Measurements from ENCODE around the gene CHAF1B. TPM values are rescaled to one million over a fixed set of nuclear protein-coding genes. Genes with fewer than 3 reads are reported as not detected.
"Not testable (repeated sequence)": the region's sequence is repeated elsewhere in the genome, so short reads cannot be mapped to it uniquely, and the experiment has no call there.

The CHAF1B gene
- total RNA-seq, 1 experiment from 2014 or later = 16.6 TPM

GRCh38 chr21:36375994-36376393 is 9.2 kb upstream of the CHAF1B start:
- Histone ChIP-seq H3K36me3 (peaks cover 68% of the 10 kb centered on the region), H3K4me1 (replicated peaks) (no peaks in the 10 kb centered on the region)

GRCh38 chr21:36377391-36377842 is 7.8 kb upstream of the CHAF1B start:
- H3K36me3 ChIP-seq = peaks cover 55% of the 10 kb centered on the region
- H3K9me3 ChIP-seq (replicated peaks) = no peaks in the 10 kb centered on the region
- H3K4me3 ChIP-seq = no peak overlapping the region
- H3K27ac ChIP-seq = no peak overlapping the region
- no peaks in the 10 kb centered on the region for H3K4me1 ChIP-seq (replicated peaks)
- DNase-seq (ENCODE audit: low read depth in 1 of 2, low spot score in 2 of 2) = no peak
- no peaks in the 10 kb centered on the region for H3K27me3 ChIP-seq (replicated peaks)

More at GRCh38 chr21:36375994-36376393, 9.2 kb upstream of the CHAF1B start:
- Histone ChIP-seq H3K4me3 (no peak overlapping the region), H3K27ac (no peak overlapping the region), H3K27me3 (replicated peaks) (no peaks in the 10 kb centered on the region), H3K9me3 (replicated peaks) (no peaks in the 10 kb centered on the region)
- DNase-seq (ENCODE audit: low read depth in 1 of 2, low spot score in 2 of 2) = no peak

DNA sequence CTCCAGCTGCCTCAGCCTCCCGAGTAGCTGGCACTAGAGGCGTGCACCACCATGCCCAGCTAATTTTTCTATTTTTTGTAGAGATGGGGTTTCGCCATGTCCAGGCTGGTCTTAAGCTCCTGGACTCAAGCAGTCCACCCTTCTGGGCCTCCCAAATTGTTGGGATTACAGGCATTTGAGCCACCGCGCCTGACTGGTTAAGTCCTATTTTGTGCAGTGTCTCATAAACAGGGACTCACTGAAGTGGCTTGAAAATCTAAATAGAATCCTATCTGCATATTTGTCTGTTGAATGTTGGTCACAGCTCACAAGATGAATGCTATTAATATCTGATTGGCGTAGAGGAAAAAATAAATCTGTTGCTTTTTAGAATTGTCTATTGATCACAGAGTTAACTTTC is 5.9 kb upstream of the CHAF1B start:
- H3K27ac ChIP-seq = no peak overlapping the region
- H3K27me3 ChIP-seq (replicated peaks) = no peaks in the 10 kb centered on the region
- H3K9me3 ChIP-seq (replicated peaks) = no peaks in the 10 kb centered on the region
- no peak for DNase-seq (ENCODE audit: low read depth in 1 of 2, low spot score in 2 of 2)
- H3K36me3 ChIP-seq = peaks cover 37% of the 10 kb centered on the region
- no peaks in the 10 kb centered on the region for H3K4me1 ChIP-seq (replicated peaks)
- H3K4me3 ChIP-seq = no peak overlapping the region

GRCh38 chr21:36381841-36382589 is 3.2 kb upstream of the CHAF1B start:
- Histone ChIP-seq H3K36me3 (peaks cover 23% of the 10 kb centered on the region), H3K4me1 (replicated peaks) (peaks cover 7% of the 10 kb centered on the region), H3K27ac (no peak overlapping the region), H3K27me3 (replicated peaks) (no peaks in the 10 kb centered on the region), H3K4me3 (no peak overlapping the region), H3K9me3 (replicated peaks) (no peaks in the 10 kb centered on the region)
- no peak for DNase-seq (ENCODE audit: low read depth in 1 of 2, low spot score in 2 of 2)

GRCh38 chr21:36382722-36383121 is 2.5 kb upstream of the CHAF1B start:
- not testable (repeated sequence) for H3K27ac ChIP-seq; H3K4me1 ChIP-seq (replicated peaks); DNase-seq (ENCODE audit: low read depth in 1 of 2, low spot score in 2 of 2); H3K9me3 ChIP-seq (replicated peaks); H3K27me3 ChIP-seq (replicated peaks); H3K4me3 ChIP-seq
- H3K36me3 ChIP-seq = peaks cover 20% of the 10 kb centered on the region

DNA sequence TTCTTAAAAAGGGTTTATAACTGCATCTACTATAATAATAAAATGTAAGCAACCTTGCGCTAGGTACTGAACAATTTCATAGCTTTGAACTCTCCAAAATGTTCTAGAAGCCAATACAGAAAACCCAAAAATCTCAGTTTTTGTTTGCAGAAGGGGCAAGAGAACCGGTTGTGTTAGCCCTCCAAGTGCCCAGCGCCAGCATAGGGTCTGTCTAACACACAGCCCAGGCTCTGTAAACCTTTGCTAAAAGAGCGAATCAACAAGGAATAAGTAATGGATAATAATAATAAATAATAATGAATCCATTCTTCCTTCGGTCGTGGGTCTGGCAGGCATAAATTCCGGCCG is 333 bp upstream of the CHAF1B start:
- Histone ChIP-seq H3K4me1 (replicated peaks) (peaks cover 7% of the 10 kb centered on the region), H3K4me3 (peak overlapping the region; percentile 84), H3K27me3 (replicated peaks) (no peaks in the 10 kb centered on the region)

DNA sequence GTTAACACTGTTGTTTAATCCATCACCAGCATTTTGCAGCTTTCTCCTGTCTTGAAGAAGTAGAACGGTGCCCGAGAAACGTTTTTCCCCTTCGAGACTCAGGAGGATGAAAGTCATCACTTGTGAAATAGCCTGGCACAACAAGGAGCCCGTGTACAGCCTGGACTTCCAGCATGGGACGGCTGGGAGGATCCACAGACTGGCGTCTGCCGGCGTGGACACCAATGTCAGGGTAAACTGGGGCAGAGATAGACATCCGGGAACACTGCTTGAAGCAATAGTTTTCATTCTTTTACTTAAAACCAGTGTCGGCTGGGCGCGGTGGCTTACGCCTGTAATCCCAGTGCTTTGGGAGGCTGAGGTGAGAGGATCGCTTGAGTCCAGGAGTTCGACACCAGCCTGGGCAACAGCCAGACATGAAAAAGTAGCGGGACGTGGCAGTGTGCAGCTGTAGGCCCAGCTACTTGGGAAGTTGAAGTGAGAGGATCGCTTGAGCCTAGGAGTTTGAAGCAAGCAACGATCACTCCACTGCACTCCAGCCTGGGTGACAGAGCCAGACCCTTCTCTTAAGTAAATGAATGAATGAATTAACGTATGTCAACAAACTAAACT is 945 bp downstream of the CHAF1B start:
- Histone ChIP-seq H3K9me3 (replicated peaks) (no peaks in the 10 kb centered on the region), H3K4me1 (replicated peaks) (peaks cover 7% of the 10 kb centered on the region), H3K27me3 (replicated peaks) (no peaks in the 10 kb centered on the region), H3K27ac (peak overlapping the region; percentile 65; the same call in 1 of the 2 replicates), H3K4me3 (peak overlapping the region; percentile 84), H3K36me3 (peaks cover 29% of the 10 kb centered on the region)
- DNase-seq (ENCODE audit: low read depth in 1 of 2, low spot score in 2 of 2) = no peak

More for the DNA sequence above, 333 bp upstream of the CHAF1B start:
- Histone ChIP-seq H3K9me3 (replicated peaks) (no peaks in the 10 kb centered on the region), H3K27ac (no peak overlapping the region), H3K36me3 (peaks cover 23% of the 10 kb centered on the region)
- no peak for DNase-seq (ENCODE audit: low read depth in 1 of 2, low spot score in 2 of 2)

DNA sequence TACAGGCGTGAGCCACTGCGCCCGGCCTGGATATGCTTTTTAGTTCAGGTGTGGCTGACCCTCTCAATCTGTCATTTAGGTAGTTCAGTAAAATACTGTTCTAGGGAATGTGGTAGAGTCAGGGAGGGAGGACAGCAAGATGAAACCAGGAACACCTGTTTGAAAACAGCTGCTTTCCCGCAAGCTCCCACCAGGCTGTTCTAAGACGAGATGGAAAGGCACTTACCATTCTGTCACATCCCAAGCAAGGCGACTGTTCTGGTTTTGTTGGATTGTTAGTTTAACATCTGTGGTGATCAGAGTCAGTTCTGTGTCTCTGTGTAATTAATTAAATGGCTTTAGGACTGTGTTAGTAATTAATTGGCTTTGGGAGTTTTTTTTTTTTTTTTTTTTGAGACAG is 2.9 kb downstream of the CHAF1B start:
- no peak overlapping the region for H3K4me3 ChIP-seq
- DNase-seq (ENCODE audit: low read depth in 1 of 2, low spot score in 2 of 2) = no peak
- no peak overlapping the region for H3K27ac ChIP-seq
- H3K27me3 ChIP-seq (replicated peaks) = no peaks in the 10 kb centered on the region
- H3K4me1 ChIP-seq (replicated peaks) = peaks cover 7% of the 10 kb centered on the region
- H3K36me3 ChIP-seq = peaks cover 32% of the 10 kb centered on the region
- H3K9me3 ChIP-seq (replicated peaks) = no peaks in the 10 kb centered on the region

DNA sequence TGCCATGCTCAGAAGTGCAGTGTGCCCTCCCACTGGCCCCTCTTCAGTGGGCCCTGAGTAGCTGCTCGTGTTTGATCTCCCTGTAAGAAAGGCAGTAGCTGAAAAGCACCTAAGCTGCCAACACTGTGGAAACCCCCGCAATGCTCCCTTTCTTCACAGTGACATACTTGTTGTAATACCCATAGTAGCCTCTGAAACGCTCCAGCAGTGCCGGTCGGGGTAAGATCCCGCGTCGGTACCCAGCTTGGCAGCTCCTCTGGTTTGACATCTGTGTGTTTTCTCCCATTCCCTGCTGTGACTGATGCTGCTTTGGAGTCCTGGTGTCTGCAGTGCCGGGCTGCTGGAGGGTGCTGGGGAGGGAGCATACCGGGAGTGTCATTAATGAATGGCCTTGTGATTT is 3.6 kb downstream of the CHAF1B start:
- Histone ChIP-seq H3K27me3 (replicated peaks) (no peaks in the 10 kb centered on the region), H3K27ac (no peak overlapping the region), H3K36me3 (peaks cover 34% of the 10 kb centered on the region), H3K4me3 (no peak overlapping the region), H3K4me1 (replicated peaks) (peaks cover 7% of the 10 kb centered on the region), H3K9me3 (replicated peaks) (no peaks in the 10 kb centered on the region)
- DNase-seq (ENCODE audit: low read depth in 1 of 2, low spot score in 2 of 2) = no peak

DNA sequence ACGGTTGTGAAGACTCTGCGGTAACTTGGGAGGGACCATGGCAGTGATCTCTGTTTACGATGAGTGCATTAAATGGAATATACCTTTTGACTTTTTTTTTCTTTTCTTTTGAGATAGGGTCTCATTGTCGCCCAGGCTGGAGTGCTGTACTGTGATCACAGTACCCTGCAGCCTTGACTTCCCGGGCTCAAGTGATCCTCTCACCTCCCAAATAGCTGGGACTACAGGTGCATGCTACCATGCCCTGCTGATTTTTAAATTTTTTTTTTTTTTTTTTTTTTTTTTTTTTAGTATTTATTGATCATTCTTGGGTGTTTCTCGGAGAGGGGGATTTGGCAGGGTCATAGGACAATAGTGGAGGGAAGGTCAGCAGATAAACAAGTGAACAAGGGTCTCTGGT is 6.5 kb downstream of the CHAF1B start:
- H3K4me3 ChIP-seq; DNase-seq (ENCODE audit: low read depth in 1 of 2, low spot score in 2 of 2): not testable (repeated sequence)

DNA sequence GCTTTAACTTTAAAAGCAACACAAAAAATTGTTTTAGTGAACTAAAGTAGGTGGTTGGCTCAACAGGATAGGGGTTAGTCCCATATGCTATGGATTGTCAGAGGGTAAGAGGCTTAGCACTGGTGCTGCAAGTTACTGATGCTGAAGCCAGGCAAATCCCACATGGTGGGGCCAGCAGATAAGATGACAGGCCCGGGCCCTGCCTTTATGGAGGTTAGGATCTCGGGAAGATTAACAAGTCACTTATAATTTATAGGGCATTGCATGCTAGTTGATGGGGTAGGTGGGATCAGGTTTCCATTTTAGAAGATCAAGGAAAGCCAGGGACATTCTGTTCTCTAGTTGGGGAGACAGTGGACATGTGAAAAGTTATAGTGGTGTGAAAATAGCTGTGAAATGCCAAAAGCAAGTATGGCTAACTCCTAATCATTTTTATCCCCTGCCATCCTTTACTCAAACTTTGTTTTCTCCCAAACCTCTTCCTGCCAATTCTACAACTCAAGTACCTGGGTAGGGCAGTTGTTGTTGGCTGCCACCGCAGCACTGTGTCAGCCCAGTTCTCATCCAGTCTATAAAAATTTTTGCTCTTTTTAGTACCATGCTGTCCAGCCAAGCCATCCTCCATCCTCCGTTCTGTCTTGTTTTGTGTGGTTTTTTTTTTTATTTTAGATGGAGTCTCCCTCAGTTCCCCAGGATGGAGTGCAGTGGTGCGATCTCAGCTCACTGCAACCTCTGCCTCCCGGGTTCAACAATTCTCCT is 10.3 kb downstream of the CHAF1B start:
- Histone ChIP-seq H3K36me3 (peaks cover 46% of the 10 kb centered on the region), H3K27me3 (replicated peaks) (no peaks in the 10 kb centered on the region), H3K9me3 (replicated peaks) (no peaks in the 10 kb centered on the region), H3K4me1 (replicated peaks) (no peaks in the 10 kb centered on the region), H3K27ac (no peak overlapping the region), H3K4me3 (no peak overlapping the region)
- no peak for DNase-seq (ENCODE audit: low read depth in 1 of 2, low spot score in 2 of 2)

More for the DNA sequence above, 6.5 kb downstream of the CHAF1B start:
- H3K27ac ChIP-seq; H3K27me3 ChIP-seq (replicated peaks); H3K9me3 ChIP-seq (replicated peaks); H3K4me1 ChIP-seq (replicated peaks): not testable (repeated sequence)
- H3K36me3 ChIP-seq = peaks cover 41% of the 10 kb centered on the region

DNA sequence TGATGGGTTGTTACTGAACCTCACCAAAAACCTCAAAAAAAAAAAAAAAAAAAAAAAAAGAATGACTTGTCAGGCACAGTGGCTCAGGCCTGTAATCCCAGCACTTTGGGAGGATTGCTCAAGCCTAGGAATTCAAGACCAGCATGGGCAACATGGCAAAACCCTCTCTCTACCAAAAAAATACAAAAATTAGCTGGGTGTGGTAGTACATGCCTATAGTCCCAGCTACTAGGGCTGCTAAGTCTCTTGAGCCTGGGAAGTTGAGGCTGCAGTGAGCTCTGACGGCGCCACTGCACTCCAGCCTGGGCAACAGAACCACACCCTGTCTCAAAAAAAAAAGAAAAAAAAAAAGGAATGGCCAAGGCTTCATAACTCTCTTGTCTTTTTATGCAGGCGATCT is 11.1 kb downstream of the CHAF1B start:
- no peaks in the 10 kb centered on the region for H3K9me3 ChIP-seq (replicated peaks)
- no peak overlapping the region for H3K27ac ChIP-seq
- no peaks in the 10 kb centered on the region for H3K4me1 ChIP-seq (replicated peaks)
- no peak overlapping the region for H3K4me3 ChIP-seq
- H3K27me3 ChIP-seq (replicated peaks) = no peaks in the 10 kb centered on the region
- DNase-seq (ENCODE audit: low read depth in 1 of 2, low spot score in 2 of 2) = no peak
- peaks cover 49% of the 10 kb centered on the region for H3K36me3 ChIP-seq

DNA sequence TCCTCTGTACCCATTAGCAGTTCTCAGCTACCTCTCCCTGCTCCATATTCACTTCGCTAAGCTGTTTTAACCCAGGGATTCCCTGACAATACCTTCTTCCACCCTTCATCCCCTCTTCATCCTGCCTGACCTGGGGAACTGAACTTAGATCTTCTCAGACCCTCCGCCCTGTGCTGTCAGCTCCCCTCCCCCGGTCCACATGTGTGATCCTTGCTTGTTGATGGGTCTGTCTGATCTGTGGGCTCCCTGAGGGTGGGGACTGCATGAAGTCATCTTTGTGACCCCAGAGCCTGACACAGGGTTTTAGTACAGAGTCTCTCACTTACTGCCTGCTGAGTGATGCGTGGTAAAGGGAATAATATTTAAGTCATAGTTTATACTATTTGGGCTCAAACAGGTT is 11.8 kb downstream of the CHAF1B start:
- Histone ChIP-seq H3K36me3 (peaks cover 50% of the 10 kb centered on the region), H3K27ac (no peak overlapping the region), H3K27me3 (replicated peaks) (no peaks in the 10 kb centered on the region), H3K4me1 (replicated peaks) (no peaks in the 10 kb centered on the region), H3K4me3 (no peak overlapping the region), H3K9me3 (replicated peaks) (no peaks in the 10 kb centered on the region)
- DNase-seq (ENCODE audit: low read depth in 1 of 2, low spot score in 2 of 2) = no peak

GRCh38 chr21:36397606-36398005 is 12.4 kb downstream of the CHAF1B start:
- Histone ChIP-seq H3K4me3 (no peak overlapping the region), H3K27ac (no peak overlapping the region), H3K9me3 (replicated peaks) (no peaks in the 10 kb centered on the region), H3K4me1 (replicated peaks) (no peaks in the 10 kb centered on the region), H3K27me3 (replicated peaks) (no peaks in the 10 kb centered on the region), H3K36me3 (peaks cover 55% of the 10 kb centered on the region)
- no peak for DNase-seq (ENCODE audit: low read depth in 1 of 2, low spot score in 2 of 2)
